Neutrophil (primary cell): ENCODE measurements around the gene TM7SF2.

ENCODE experiments used
- H3K27ac ChIP-seq: fragments of 200-600 bp; sonication (generic); 2 replicates; pipeline ENCODE4 v1.5.1; 2016; ENCODE audit warnings: mild to moderate bottlenecking, moderate library complexity
- H3K27me3 ChIP-seq: fragments of 200-600 bp; sonication (generic); 2 replicates; pipeline ENCODE4 v1.6.0; 2016; ENCODE audit warnings: mild to moderate bottlenecking
- H3K36me3 ChIP-seq: fragments of 200-600 bp; sonication (generic); 2 replicates; pipeline ENCODE4 v1.5.1; 2017
- H3K4me1 ChIP-seq, 2 experiments: fragments of 200-600 bp in 1 of 2; sonication (generic) in 1 of 2; 1 replicate in 1 of 2; 2 replicates in 1 of 2; pipeline versions ENCODE4 v1.5.1 to v1.6.1; 2013 to 2016; ENCODE audit warnings: low read depth in 1 of 2, low read length in 1 of 2, mild to moderate bottlenecking in 1 of 2, moderate library complexity in 1 of 2; ENCODE audit not compliant: control insufficient read depth in 1 of 2, insufficient read depth in 1 of 2
- H3K4me3 ChIP-seq, 2 experiments: fragments of 200-600 bp in 1 of 2; sonication (generic) in 1 of 2; 1 replicate in 1 of 2; 2 replicates in 1 of 2; pipeline ENCODE4 v1.5.1; 2013 to 2016; ENCODE audit warnings: low read depth in 1 of 2, low read length in 1 of 2, mild to moderate bottlenecking in 1 of 2, moderate library complexity in 1 of 2
- H3K9me3 ChIP-seq: fragments of 200-600 bp; sonication (generic); 2 replicates; pipeline ENCODE4 v1.5.1; 2016
- CTCF ChIP-seq: fragments of 200-600 bp; sonication (generic); IDR thresholded peaks from 2 replicates; pipeline ENCODE4 v1.5.1; 2016; ENCODE audit warnings: antibody characterized with exemption

Gene TM7SF2

GRCh38 chr11:65126624-65127274 is 15.1 kb downstream of the TM7SF2 start:
- H3K36me3 ChIP-seq = peaks cover 75% of the 10 kb centered on the region
- H3K27me3 ChIP-seq = no peaks in the 10 kb centered on the region
- no peaks in the 10 kb centered on the region for H3K9me3 ChIP-seq
- H3K4me3 ChIP-seq = no peak overlapping the region
- peaks cover 11 to 13% of the 10 kb centered on the region in 2 experiments for H3K4me1 ChIP-seq
- no peak overlapping the region for H3K27ac ChIP-seq
- TF ChIP-seq CTCF = no peak

- no peaks in the 10 kb centered on the region for H3K9me3 ChIP-seq
- H3K27ac ChIP-seq = no peak overlapping the region
- no peak for TF ChIP-seq CTCF
- peaks cover 82% of the 10 kb centered on the region for H3K36me3 ChIP-seq
- no peaks in the 10 kb centered on the region for H3K27me3 ChIP-seq
- H3K4me3 ChIP-seq = no peak overlapping the region
- peaks cover 15% of the 10 kb centered on the region in 2 experiments for H3K4me1 ChIP-seq
Observed at GRCh38 chr11:65127473-65128181, 16.0 kb downstream of the TM7SF2 start.

GRCh38 chr11:65128182-65129145 is 16.8 kb downstream of the TM7SF2 start:
- H3K36me3 ChIP-seq = peaks cover 86% of the 10 kb centered on the region
- no peak overlapping the region for H3K4me3 ChIP-seq
- no peaks in the 10 kb centered on the region for H3K9me3 ChIP-seq
- no peak for TF ChIP-seq CTCF
- peaks cover 16 to 18% of the 10 kb centered on the region in 2 experiments for H3K4me1 ChIP-seq
- no peak overlapping the region for H3K27ac ChIP-seq
- H3K27me3 ChIP-seq = no peaks in the 10 kb centered on the region

- H3K36me3 ChIP-seq = peaks cover 80% of the 10 kb centered on the region
- H3K4me1 ChIP-seq = peaks cover 24 to 28% of the 10 kb centered on the region in 2 experiments
- H3K4me3 ChIP-seq = no peak overlapping the region
- no peak overlapping the region for H3K27ac ChIP-seq
- TF ChIP-seq CTCF = no peak
- no peaks in the 10 kb centered on the region for H3K9me3 ChIP-seq
- no peaks in the 10 kb centered on the region for H3K27me3 ChIP-seq
Observed at GRCh38 chr11:65129649-65130441, 18.2 kb downstream of the TM7SF2 start.
